GM12878 (cell line): ENCODE data around the gene ZKSCAN5. TPM values are rescaled to one million over a fixed set of nuclear protein-coding genes. Genes with fewer than 3 reads are reported as not detected.
A peak's percentile ranks its signal among the peaks of the same experiment; 100 is the strongest.

Experiments used
- ATAC-seq: fragments of 200-7000 bp; cut with Tn5 transposase; 3 replicates; pipeline ENCODE4 v1.9.1; 2020; ENCODE audit warnings: mild to moderate bottlenecking, moderate library complexity
- BruUV-seq: library from RNA; stranded (reverse); fragments of 400-500 nt; replicated peaks from 2 replicates; lab custom pipeline; 2021; lab: Mats Ljungman, UMichigan
- CTCF ChIA-PET: fragments of 300-600 bp; sonication (Branson Sonifier 250); formaldehyde crosslinking; extraction: SDS; loops from one replicate; lab custom pipeline; 2021; ENCODE audit warnings: inconsistent platforms; lab: Yijun Ruan, JAX
- POLR2A ChIA-PET: fragments of 350-600 bp; formaldehyde crosslinking; extraction: SDS; loops from one replicate; lab custom pipeline; 2021; ENCODE audit warnings: inconsistent platforms; lab: Charles Lee
- RAD21 ChIA-PET: fragments of 300-600 bp; sonication (Branson Sonifier 250); formaldehyde crosslinking; loops from one replicate; lab custom pipeline; 2023; ENCODE audit warnings: antibody characterized with exemption; ENCODE audit not compliant: unreplicated experiment; lab: Charles Lee
- SMC1A ChIA-PET: fragments of 300-600 bp; sonication (Branson Sonifier 250); formaldehyde crosslinking; loops from one replicate; lab custom pipeline; 2023; ENCODE audit not compliant: unreplicated experiment, uncharacterized antibody; lab: Charles Lee
- DNase-seq: peaks from one replicate; pipeline ENCODE4 v3.0.0-alpha.2; 2011; ENCODE audit warnings: low read depth, low spot score
- FAIRE-seq: peaks from 3 replicates; lab custom pipeline; 2011; peaks lifted over from hg19 to GRCh38; lab: Jason Lieb, UNC
- H2AFZ ChIP-seq: 2 replicates; pipeline ENCODE4 v1.6.0; 2011; ENCODE audit warnings: low read depth, low read length, control low read depth; ENCODE audit not compliant: control insufficient read depth
- H3K27ac ChIP-seq: 2 replicates; pipeline ENCODE4 v1.5.1; 2011; ENCODE audit warnings: control low read depth; ENCODE audit not compliant: control insufficient read depth, insufficient read depth
- H3K27me3 ChIP-seq, 2 experiments: replicated peaks in 1 of 2; 2 replicates each; pipeline versions ENCODE4 v1.6.0 to v1.6.1; 2011; ENCODE audit warnings: low read length in 1 of 2; ENCODE audit not compliant: control insufficient read depth in 2 of 2, insufficient read depth in 2 of 2
- H3K36me3 ChIP-seq, 2 experiments: 2 replicates each; pipeline ENCODE4 v1.5.1; 2011; ENCODE audit warnings: low read length in 1 of 2; ENCODE audit not compliant: control insufficient read depth in 2 of 2, insufficient read depth in 2 of 2
- H3K4me1 ChIP-seq: 2 replicates; pipeline ENCODE4 v1.6.1; 2011; ENCODE audit warnings: mild to moderate bottlenecking, low read length, moderate library complexity, mixed read lengths; ENCODE audit not compliant: control insufficient read depth, insufficient read depth
- H3K4me2 ChIP-seq: 2 replicates; pipeline ENCODE4 v1.6.0; 2011; ENCODE audit warnings: control low read depth; ENCODE audit not compliant: control insufficient read depth, insufficient read depth
- H3K4me3 ChIP-seq: fragments of 200-600 bp; sonication (generic); 2 replicates; pipeline ENCODE4 v1.5.1; 2016
- H3K79me2 ChIP-seq: 2 replicates; pipeline ENCODE4 v1.6.0; 2011; ENCODE audit warnings: low read length; ENCODE audit not compliant: control insufficient read depth, insufficient read depth
- H3K9ac ChIP-seq: 2 replicates; pipeline ENCODE4 v1.8.0; 2011; ENCODE audit warnings: low read length, control low read depth, mixed read lengths; ENCODE audit not compliant: control insufficient read depth, insufficient read depth
- H3K9me3 ChIP-seq: replicated peaks from 3 replicates; pipeline ENCODE4 v1.5.1; 2011; ENCODE audit warnings: mild to moderate bottlenecking, low read length; ENCODE audit not compliant: control insufficient read depth, insufficient read depth
- H4K20me1 ChIP-seq: 2 replicates; pipeline ENCODE4 v1.6.0; 2011; ENCODE audit not compliant: control insufficient read depth, insufficient read depth
- MTA3 ChIP-seq: IDR thresholded peaks from 2 replicates; pipeline ENCODE4 v1.6.1; 2012; ENCODE audit warnings: low read length, inconsistent platforms, borderline replicate concordance
- RAD21 ChIP-seq: IDR thresholded peaks from 2 replicates; pipeline ENCODE4 v1.6.1; 2011; ENCODE audit warnings: mild to moderate bottlenecking, low read depth, low read length, moderate library complexity; ENCODE audit not compliant: insufficient read depth
- SMC3 ChIP-seq: IDR thresholded peaks from 2 replicates; pipeline ENCODE4 v1.6.1; 2011; ENCODE audit warnings: low read length, improper control_type of control experiment, borderline replicate concordance
- WGBS: methylation state at CpG from one replicate; pipeline ENCODE4 v1.1.6; 2016; ENCODE audit warnings: low lambda C conversion rate; ENCODE audit not compliant: insufficient replicate concordance, insufficient coverage; ENCODE audit errors: missing lambda C conversion rate; 5-methylcytosine and 5-hydroxymethylcytosine counted together
- in situ Hi-C: fragments of 300-500 bp; cut with MboI; formaldehyde crosslinking; loops from 9 replicates; pipeline ENCODE4 v1.14.3; 2018; ENCODE audit warnings: mixed read lengths
- intact Hi-C: fragments of 100-400 bp; cut with micrococcal nuclease; formaldehyde crosslinking; loops from one replicate; pipeline ENCODE4 v1.14.2; 2022; ENCODE audit not compliant: unreplicated experiment
- polyA plus RNA-seq, 11 experiments: library from polyadenylated mRNA; depleted of rRNA in 4 of 11; unstranded in 6 of 11; stranded (reverse) in 5 of 11; fragments of >200 nt; fragmentation: Nextera tagmentation in 4 of 11; fragmentation: Illumina TruSeq in 1 of 11; extraction: Ambion mirVana in 4 of 11; extraction: Trizol in 1 of 11; gene quantifications; 1 replicate in 1 of 11; 2 replicates in 10 of 11; pipeline versions ENCODE4 v1.2.1 to v1.2.3, GENCODE V29; 2011 to 2016; ENCODE audit warnings: inconsistent platforms in 2 of 11, missing spikeins in 2 of 11, low read depth in 1 of 11
- total RNA-seq, 4 experiments: library from RNA; depleted of rRNA in 3 of 4; stranded (reverse); fragments of >200 nt in 3 of 4; fragmentation: Illumina TruSeq in 1 of 4; extraction: Trizol in 1 of 4; gene quantifications; 2 replicates each; pipeline versions ENCODE4 v1.2.1 to v1.2.3, GENCODE V29; 2013 to 2021
- TF ChIP-seq, protein P1 (sequence below): fragments of 450-650 bp; IDR thresholded peaks from 2 replicates; pipeline ENCODE4 v1.6.1; 2016; ENCODE audit warnings: mild to moderate bottlenecking, moderate library complexity, borderline replicate concordance
- TF ChIP-seq, protein P2 (sequence below), 3 experiments: IDR thresholded peaks in 2 of 3; conservative IDR thresholded peaks in 1 of 3; 2 replicates each; pipeline ENCODE4 v1.5.1; 2011; ENCODE audit warnings: low read depth in 3 of 3, low read length in 3 of 3, mild to moderate bottlenecking in 3 of 3, control low read depth in 2 of 3, moderate library complexity in 2 of 3, inconsistent platforms in 1 of 3, mixed read lengths in 1 of 3; ENCODE audit not compliant: control insufficient read depth in 2 of 3, insufficient read depth in 1 of 3; ENCODE audit errors: extremely low read depth in 1 of 3
- TF ChIP-seq, protein P3 (sequence below): fragments of 450-650 bp; IDR thresholded peaks from 2 replicates; pipeline ENCODE4 v1.6.1; 2016; ENCODE audit warnings: mild to moderate bottlenecking

Gene ZKSCAN5
- total and polyA plus RNA-seq, 10 of the 15 experiments (the other 5 are each of a cell fraction or from before 2014, with no cell fraction given), result 2.5 to 10.1 (median 7.7) TPM

DNA sequence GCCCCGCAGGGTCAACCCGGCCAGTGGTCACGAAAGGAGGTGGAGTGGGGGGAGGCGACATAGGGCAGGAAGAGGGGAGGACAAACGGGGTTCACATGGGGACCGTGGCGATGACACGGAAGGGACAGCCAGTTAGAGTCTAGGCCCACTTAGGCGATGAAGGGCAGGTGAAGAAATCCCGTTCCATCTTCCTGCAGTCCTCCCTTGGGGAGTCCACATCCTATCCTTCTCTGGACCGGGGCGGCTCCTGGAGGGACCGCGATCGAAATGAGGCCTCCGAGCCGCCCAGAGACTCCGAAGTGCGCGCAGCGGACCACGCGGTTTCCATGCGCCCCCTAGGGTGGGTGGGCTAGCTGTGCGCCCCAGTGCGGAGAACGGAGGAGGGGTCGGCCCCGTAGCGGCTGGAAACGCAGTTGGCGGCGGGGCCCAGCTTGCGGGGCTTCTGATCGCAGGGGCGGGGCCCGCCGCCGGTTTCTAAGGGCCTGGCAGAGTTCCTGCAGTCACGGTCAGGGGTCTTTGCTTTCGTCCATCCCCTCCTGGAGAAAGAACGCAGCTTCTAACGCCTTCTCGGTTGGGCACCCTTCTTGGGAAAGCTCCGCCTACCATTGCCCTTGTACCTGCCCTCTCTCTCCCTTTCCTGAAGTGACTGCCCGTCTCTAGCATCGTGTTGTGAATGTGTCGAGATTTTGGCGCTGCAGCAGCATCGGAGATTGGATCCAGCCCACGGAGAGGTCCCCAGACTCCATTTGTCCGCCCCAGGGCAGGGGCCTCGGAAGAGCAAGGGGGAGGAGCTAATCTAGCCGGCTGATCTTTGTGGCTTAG lies 75.7 kb downstream of the ZKSCAN5 start:
- POLR2A ChIA-PET, result no interaction called here

More for the DNA sequence above, 75.7 kb downstream of the ZKSCAN5 start:
- 5% methylated on average over 48 of the region's 54 CpGs for WGBS
- no peaks in the 10 kb centered on the region for H4K20me1 ChIP-seq
- SMC1A ChIA-PET, result interaction anchor here (0.6 kb wide), 1 partner anchor 173 kb away, joined by 3 read pairs; no protein-coding TSS in a partner anchor
- H3K9ac ChIP-seq, result no peak overlapping the region
- H3K4me1 ChIP-seq, result no peaks in the 10 kb centered on the region
- FAIRE-seq (no peak), DNase-seq (no peak), ATAC-seq (peak; percentile 79)
- BruUV-seq, result no TSS peak
- H3K79me2 ChIP-seq, result no peaks in the 10 kb centered on the region
- H3K4me2 ChIP-seq, result peak overlapping the region; percentile 78
- peak overlapping the region; percentile 66 for H2AFZ ChIP-seq
- RAD21 ChIA-PET, result no interaction called here
- no peak overlapping the region for H3K27ac ChIP-seq
- H3K9me3 ChIP-seq, result no peaks in the 10 kb centered on the region
- no peaks in the 10 kb centered on the region; a peak in 1 of 4 replicates for H3K27me3 ChIP-seq
- CTCF ChIA-PET, result interaction anchor here (1.0 kb wide), 1 partner anchor 20 kb away, joined by 3 read pairs; no protein-coding TSS in a partner anchor
- H3K4me3 ChIP-seq, result peak overlapping the region; percentile 37
- intact Hi-C loops (loop anchor here (2.0 kb wide), 1 partner anchor 21 kb away; no protein-coding TSS in a partner anchor), in situ Hi-C loops (no loop called here)
- no peaks in the 10 kb centered on the region for H3K36me3 ChIP-seq
- TF ChIP-seq, protein P1, sequence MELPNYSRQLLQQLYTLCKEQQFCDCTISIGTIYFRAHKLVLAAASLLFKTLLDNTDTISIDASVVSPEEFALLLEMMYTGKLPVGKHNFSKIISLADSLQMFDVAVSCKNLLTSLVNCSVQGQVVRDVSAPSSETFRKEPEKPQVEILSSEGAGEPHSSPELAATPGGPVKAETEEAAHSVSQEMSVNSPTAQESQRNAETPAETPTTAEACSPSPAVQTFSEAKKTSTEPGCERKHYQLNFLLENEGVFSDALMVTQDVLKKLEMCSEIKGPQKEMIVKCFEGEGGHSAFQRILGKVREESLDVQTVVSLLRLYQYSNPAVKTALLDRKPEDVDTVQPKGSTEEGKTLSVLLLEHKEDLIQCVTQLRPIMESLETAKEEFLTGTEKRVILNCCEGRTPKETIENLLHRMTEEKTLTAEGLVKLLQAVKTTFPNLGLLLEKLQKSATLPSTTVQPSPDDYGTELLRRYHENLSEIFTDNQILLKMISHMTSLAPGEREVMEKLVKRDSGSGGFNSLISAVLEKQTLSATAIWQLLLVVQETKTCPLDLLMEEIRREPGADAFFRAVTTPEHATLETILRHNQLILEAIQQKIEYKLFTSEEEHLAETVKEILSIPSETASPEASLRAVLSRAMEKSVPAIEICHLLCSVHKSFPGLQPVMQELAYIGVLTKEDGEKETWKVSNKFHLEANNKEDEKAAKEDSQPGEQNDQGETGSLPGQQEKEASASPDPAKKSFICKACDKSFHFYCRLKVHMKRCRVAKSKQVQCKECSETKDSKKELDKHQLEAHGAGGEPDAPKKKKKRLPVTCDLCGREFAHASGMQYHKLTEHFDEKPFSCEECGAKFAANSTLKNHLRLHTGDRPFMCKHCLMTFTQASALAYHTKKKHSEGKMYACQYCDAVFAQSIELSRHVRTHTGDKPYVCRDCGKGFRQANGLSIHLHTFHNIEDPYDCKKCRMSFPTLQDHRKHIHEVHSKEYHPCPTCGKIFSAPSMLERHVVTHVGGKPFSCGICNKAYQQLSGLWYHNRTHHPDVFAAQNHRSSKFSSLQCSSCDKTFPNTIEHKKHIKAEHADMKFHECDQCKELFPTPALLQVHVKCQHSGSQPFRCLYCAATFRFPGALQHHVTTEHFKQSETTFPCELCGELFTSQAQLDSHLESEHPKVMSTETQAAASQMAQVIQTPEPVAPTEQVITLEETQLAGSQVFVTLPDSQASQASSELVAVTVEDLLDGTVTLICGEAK, result 0 out of 2 replicates have a peak, but pooled peaks have one; percentile 14
- TF ChIP-seq MTA3 (no peak), RAD21 (peak; percentile 20; the same call in 1 of the 2 replicates), SMC3 (0 out of 2 replicates have a peak, but pooled peaks have one; percentile 18)
- TF ChIP-seq, protein P2, sequence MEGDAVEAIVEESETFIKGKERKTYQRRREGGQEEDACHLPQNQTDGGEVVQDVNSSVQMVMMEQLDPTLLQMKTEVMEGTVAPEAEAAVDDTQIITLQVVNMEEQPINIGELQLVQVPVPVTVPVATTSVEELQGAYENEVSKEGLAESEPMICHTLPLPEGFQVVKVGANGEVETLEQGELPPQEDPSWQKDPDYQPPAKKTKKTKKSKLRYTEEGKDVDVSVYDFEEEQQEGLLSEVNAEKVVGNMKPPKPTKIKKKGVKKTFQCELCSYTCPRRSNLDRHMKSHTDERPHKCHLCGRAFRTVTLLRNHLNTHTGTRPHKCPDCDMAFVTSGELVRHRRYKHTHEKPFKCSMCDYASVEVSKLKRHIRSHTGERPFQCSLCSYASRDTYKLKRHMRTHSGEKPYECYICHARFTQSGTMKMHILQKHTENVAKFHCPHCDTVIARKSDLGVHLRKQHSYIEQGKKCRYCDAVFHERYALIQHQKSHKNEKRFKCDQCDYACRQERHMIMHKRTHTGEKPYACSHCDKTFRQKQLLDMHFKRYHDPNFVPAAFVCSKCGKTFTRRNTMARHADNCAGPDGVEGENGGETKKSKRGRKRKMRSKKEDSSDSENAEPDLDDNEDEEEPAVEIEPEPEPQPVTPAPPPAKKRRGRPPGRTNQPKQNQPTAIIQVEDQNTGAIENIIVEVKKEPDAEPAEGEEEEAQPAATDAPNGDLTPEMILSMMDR (IDR thresholded peaks at IDR 0.05 in 2 of 3, conservative IDR thresholded peaks at IDR 0.05 in 1 of 3; ENCODE audit: control insufficient read depth in 2 of 3, extremely low read depth in 1 of 3, insufficient read depth in 1 of 3, low read depth in 3 of 3, low read length in 3 of 3), result peak in 2 of 3 experiments; percentile 30 to 43; a peak in 3 of 6 replicates
- TF ChIP-seq, protein P3, sequence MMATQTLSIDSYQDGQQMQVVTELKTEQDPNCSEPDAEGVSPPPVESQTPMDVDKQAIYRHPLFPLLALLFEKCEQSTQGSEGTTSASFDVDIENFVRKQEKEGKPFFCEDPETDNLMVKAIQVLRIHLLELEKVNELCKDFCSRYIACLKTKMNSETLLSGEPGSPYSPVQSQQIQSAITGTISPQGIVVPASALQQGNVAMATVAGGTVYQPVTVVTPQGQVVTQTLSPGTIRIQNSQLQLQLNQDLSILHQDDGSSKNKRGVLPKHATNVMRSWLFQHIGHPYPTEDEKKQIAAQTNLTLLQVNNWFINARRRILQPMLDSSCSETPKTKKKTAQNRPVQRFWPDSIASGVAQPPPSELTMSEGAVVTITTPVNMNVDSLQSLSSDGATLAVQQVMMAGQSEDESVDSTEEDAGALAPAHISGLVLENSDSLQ, result no peak
